NCI-H1105 (cell line): ENCODE results near the gene IRF8.

Experiments used
- DNase-seq: peaks from one replicate; lab custom pipeline; 2025; lab: John Stamatoyannopoulos, UW

IRF8 gene

GRCh38 chr16:85959686-85960085 is 60.7 kb downstream of the IRF8 start:
- no peak for DNase-seq

- DNase-seq: no peak
These were observed 61.6 kb downstream of the IRF8 start for GRCh38 chr16:85960486-85961046.

- DNase-seq: no peak
These were observed 63.3 kb downstream of the IRF8 start for GRCh38 chr16:85961988-85962915.

GRCh38 chr16:85963753-85964285 is 64.9 kb downstream of the IRF8 start:
- peak; percentile 69 for DNase-seq

GRCh38 chr16:85965125-85965524 is 66.2 kb downstream of the IRF8 start:
- no peak for DNase-seq

- no peak for DNase-seq
These were observed 68.1 kb downstream of the IRF8 start for GRCh38 chr16:85967111-85967510.

- no peak for DNase-seq
These were observed 69.3 kb downstream of the IRF8 start for GRCh38 chr16:85968041-85968920.

- DNase-seq: no peak
These were observed 70.2 kb downstream of the IRF8 start for GRCh38 chr16:85969159-85969558.

- no peak for DNase-seq
These were observed 70.6 kb downstream of the IRF8 start for GRCh38 chr16:85969591-85969990.

- DNase-seq: no peak
These were observed 71.2 kb downstream of the IRF8 start for GRCh38 chr16:85970016-85970733.

- DNase-seq: no peak
These were observed 71.8 kb downstream of the IRF8 start for GRCh38 chr16:85970738-85971137.
